ENCODE measurements around the gene THYN1. TPM values are rescaled to one million over a fixed set of nuclear protein-coding genes. Genes with fewer than 3 reads are reported as not detected.
A peak's percentile ranks its signal among the peaks of the same experiment; 100 is the strongest.

Gene THYN1
- total RNA-seq, 4 donors from 2014 or later = 49.8 to 143 (median 53.6) TPM

DNA sequence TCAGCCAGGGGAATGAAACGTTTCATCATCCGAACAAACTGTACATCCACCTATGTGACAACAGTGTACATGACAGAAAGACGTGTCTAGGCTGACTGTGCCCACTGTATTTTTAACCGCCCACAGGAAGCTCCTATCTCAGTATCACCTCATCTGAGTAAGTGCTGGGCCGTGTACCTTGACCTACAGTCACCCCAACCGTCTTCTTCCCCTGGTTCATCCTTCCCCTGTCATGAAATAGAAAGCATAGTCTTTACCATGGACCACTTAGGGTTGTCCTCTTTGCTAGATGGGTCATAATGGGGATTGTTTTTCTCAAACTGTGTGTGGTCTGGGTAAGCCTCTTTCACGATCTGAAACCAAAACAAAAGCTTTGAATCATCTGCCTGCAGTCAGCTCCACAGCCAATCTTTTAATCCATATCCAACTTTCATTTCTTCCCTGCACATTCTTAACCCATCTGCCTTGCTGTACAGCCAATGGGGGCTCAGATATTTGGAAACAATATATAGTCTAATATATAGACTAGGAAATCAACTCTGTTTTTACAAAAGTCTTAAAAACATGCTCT, 4.2 kb downstream of the THYN1 start:
- Histone ChIP-seq H3K4me1 (peaks cover 0 to 7% of the 10 kb centered on the region in 2 donors), H3K36me3 (no peaks in the 10 kb centered on the region), H3K27me3 (no peaks in the 10 kb centered on the region), H3K27ac (no peak overlapping the region), H3K9me3 (no peaks in the 10 kb centered on the region), H3K4me3 (no peak overlapping the region)
- no peak for TF ChIP-seq POLR2A (IDR thresholded peaks at IDR 0.05)
- TF ChIP-seq, protein P1, sequence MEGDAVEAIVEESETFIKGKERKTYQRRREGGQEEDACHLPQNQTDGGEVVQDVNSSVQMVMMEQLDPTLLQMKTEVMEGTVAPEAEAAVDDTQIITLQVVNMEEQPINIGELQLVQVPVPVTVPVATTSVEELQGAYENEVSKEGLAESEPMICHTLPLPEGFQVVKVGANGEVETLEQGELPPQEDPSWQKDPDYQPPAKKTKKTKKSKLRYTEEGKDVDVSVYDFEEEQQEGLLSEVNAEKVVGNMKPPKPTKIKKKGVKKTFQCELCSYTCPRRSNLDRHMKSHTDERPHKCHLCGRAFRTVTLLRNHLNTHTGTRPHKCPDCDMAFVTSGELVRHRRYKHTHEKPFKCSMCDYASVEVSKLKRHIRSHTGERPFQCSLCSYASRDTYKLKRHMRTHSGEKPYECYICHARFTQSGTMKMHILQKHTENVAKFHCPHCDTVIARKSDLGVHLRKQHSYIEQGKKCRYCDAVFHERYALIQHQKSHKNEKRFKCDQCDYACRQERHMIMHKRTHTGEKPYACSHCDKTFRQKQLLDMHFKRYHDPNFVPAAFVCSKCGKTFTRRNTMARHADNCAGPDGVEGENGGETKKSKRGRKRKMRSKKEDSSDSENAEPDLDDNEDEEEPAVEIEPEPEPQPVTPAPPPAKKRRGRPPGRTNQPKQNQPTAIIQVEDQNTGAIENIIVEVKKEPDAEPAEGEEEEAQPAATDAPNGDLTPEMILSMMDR (IDR thresholded peaks at IDR 0.05) = no peak
- intact Hi-C loops (cut with DNase I; ENCODE audit: low total_unique reads) = no loop called here
- DNase-seq = no peak

DNA sequence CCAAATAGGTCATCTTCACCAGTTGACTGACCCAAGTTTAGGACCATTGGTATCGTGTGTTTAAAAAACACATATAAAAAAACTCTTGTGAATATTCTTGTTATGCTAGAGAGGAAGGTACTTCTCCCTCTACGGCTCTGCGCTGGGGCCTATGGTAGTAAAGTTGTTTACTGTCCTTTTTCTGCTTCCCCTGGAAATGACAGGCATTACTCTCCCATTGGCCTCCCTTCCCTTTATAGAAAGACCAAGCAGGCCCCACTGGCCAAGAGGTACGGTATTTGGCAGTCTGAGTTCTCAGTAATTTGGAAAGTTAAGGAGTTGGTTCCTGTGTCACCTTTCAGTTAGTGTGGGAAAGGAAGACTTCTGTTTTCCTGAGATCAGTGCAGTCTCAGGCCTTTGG, 6.5 kb downstream of the THYN1 start:
- Histone ChIP-seq H3K27ac (no peak overlapping the region), H3K4me1 (peaks cover 0 to 2% of the 10 kb centered on the region in 2 donors), H3K27me3 (no peaks in the 10 kb centered on the region), H3K9me3 (no peaks in the 10 kb centered on the region), H3K36me3 (no peaks in the 10 kb centered on the region), H3K4me3 (no peak overlapping the region)
- no peak for DNase-seq
- TF ChIP-seq, protein P1 (IDR thresholded peaks at IDR 0.05) = no peak
- no peak for TF ChIP-seq POLR2A (IDR thresholded peaks at IDR 0.05)
- intact Hi-C loops (cut with DNase I; ENCODE audit: low total_unique reads) = no loop called here

DNA sequence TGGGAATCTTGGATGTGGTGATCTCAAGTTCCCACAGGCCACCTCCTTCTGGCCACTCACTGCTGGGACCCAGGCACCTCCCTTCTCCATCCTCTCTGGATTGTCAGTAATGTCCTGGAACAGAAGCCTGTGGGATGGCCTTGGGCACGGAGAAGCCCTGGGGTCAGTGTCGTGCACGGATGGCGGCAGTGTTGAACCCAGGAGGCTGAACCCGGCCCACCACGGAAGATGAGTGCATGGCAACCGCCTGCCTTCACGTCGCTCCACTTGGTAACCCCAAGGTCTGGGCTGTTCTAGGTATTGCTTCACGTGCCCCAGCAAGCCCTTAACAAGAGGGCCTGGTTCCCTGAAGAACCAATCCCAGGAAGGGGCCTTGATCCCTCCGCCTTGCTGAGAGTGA, 7.1 kb downstream of the THYN1 start:
- no peak for TF ChIP-seq POLR2A (IDR thresholded peaks at IDR 0.05)
- TF ChIP-seq, protein P1 (IDR thresholded peaks at IDR 0.05) = no peak
- no peak for DNase-seq
- intact Hi-C loops (cut with DNase I; ENCODE audit: low total_unique reads) = no loop called here
- Histone ChIP-seq H3K9me3 (no peaks in the 10 kb centered on the region), H3K36me3 (no peaks in the 10 kb centered on the region), H3K4me3 (no peak overlapping the region), H3K27ac (no peak overlapping the region), H3K4me1 (no peaks in the 10 kb centered on the region), H3K27me3 (no peaks in the 10 kb centered on the region)

DNA sequence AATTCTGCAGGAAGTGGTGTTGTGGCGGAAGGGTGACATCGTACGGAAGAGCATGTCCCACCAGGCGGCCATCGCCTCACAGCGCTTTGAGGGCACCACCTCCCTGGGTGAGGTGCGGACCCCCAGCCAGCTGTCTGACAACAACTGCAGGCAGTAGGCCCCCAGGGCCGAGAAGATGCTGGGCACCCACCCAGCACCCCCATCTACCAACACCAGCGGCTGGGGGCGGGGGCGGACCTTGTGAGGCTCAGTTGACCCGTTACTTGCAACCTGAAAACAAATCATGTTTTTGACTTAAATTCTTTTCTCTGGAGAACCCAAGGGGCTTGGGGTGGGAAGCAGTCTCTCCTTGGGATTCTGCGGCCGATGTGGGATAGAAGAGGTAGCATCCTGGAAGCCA, 7.7 kb downstream of the THYN1 start:
- no peak for DNase-seq
- intact Hi-C loops (cut with DNase I; ENCODE audit: low total_unique reads) = no loop called here
- H3K4me1 ChIP-seq = no peaks in the 10 kb centered on the region
- no peaks in the 10 kb centered on the region for H3K27me3 ChIP-seq
- H3K4me3 ChIP-seq = no peak overlapping the region
- H3K9me3 ChIP-seq = no peaks in the 10 kb centered on the region
- H3K36me3 ChIP-seq = no peaks in the 10 kb centered on the region
- H3K27ac ChIP-seq = no peak overlapping the region
- no peak for TF ChIP-seq POLR2A (IDR thresholded peaks at IDR 0.05)
- TF ChIP-seq, protein P1 (IDR thresholded peaks at IDR 0.05) = no peak

DNA sequence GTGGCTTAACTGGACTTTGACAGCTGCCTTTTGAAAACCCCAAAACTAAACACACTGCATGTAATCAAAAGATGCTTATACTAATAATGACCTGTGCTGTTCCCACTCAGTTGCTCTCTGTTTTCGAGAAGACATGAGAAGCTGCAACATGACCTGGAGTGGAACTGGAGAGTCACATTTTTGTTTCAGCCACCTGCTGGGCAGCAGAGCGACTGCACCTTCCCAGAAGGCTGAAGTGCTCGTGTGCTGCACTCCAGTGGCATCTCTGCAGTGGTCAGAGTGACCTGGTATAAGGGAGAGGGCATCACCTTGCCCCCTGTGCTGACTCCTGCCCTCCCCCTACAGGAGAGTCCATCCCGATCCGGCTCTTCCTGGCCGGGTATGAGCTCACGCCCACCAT, 8.6 kb downstream of the THYN1 start:
- no peaks in the 10 kb centered on the region for H3K9me3 ChIP-seq
- H3K27me3 ChIP-seq = no peaks in the 10 kb centered on the region
- no peaks in the 10 kb centered on the region for H3K4me1 ChIP-seq
- H3K36me3 ChIP-seq = no peaks in the 10 kb centered on the region
- no peak overlapping the region for H3K4me3 ChIP-seq
- H3K27ac ChIP-seq = no peak overlapping the region
- intact Hi-C loops (cut with DNase I; ENCODE audit: low total_unique reads) = no loop called here
- no peak for DNase-seq
- TF ChIP-seq POLR2A (IDR thresholded peaks at IDR 0.05) = no peak
- TF ChIP-seq, protein P1 (IDR thresholded peaks at IDR 0.05) = peak in 3 of 4 experiments; percentile 10 to 30 (median 22)

Measured in uterus (tissue), 4 donors.